GM19328 (cell line): ENCODE results near the gene LHPP.

Experiments
- ATAC-seq: cut with Tn5 transposase; IDR thresholded peaks from one replicate; pipeline ENCODE4 v1.9.1; 2021; ENCODE audit warnings: mild to moderate bottlenecking, moderate library complexity; ENCODE audit not compliant: unreplicated experiment

Gene LHPP

GRCh38 chr10:124618470-124619073, 156.9 kb downstream of the LHPP start:
- ATAC-seq: no peak

DNA sequence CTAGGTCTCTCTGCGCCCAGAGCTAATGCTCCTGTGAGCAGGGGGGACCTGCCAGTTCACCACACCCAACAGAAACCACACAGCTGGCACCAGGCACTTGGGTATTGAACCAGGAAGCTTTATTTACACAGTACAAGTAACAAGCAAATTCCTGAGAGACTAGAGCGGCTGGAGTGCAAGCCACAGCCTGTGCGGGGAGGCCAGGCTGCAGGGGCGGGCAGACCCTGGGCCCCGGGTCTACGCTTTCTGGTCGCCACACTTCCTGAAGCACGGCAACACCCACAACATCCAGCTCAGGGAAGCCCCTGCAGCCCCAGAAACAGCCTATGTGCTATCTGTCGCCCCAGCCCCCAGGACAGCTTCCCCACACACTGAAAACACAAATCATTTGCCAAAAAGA, 157.6 kb downstream of the LHPP start:
- ATAC-seq: no peak

DNA sequence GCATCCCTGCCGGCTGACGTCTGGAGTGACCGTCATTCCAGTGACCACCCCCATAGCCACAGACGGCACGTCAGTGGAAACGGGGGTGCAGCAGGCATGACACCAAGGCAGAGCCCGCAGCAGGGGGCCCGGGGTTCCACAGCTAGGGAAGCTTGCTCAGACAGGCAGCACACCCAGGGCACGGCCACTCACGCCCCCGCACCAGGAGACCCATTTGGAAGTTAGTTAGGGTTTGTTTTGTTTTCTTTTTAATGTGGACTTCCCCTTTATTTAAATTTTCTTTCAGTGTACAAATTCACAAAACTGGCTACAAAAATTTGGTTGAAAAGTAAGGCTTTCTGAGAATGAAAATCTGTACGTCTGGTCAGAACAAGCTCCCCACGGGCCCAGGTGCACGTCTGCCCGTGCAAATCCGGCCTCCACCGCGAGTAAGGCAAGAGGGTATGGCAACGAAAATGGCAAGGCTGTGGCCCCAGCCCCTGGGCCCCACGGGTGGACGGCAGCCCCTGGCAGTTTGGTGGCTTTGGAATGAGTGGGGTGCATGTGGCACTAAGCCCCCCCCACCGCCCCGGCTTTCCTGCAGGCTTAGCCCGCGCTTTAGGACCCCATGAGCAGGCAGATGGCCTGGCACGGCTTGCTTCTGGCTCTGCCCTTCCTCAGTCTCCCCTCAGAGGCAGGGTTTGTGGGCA, 158.3 kb downstream of the LHPP start:
- ATAC-seq: no peak

DNA sequence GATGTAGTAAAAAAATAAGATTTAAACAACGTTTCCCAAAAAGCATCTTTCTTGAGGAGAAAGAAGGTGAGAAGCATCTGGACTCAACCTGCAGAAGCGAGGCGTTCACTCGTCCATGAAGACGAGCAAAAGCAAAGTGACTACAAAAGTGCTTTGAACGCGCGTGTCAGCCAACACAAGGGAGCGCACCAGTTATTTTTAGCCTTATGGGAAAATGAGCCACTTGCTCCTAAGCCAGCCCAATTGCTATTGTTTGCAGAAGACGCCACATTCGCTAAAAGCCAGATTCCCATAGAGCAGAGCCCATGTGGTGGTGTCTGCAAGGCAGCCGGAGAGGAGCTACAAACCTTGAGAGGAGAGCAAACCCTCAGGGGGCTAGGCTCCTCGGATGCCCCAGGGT, 160.0 kb downstream of the LHPP start:
- no peak for ATAC-seq

DNA sequence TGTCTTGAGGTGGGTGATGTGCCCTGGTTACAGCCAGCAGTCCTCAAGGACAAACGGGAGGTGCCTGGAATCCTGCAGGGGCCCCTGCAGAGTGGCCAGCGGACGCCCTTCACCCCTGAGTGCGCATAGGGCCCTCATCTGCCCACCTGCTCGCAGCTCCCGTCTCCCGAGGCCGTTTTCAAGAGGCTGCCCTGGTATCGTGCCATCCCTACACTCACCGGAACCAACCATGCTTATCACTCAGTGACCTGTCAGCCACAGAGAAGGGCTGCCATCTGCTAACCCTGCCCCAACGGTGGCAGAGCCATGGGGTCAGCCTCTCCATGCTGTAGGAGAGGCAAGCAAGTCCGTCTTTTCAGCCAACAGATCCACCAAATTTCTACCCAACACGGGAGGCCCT, 160.5 kb downstream of the LHPP start:
- no peak for ATAC-seq

DNA sequence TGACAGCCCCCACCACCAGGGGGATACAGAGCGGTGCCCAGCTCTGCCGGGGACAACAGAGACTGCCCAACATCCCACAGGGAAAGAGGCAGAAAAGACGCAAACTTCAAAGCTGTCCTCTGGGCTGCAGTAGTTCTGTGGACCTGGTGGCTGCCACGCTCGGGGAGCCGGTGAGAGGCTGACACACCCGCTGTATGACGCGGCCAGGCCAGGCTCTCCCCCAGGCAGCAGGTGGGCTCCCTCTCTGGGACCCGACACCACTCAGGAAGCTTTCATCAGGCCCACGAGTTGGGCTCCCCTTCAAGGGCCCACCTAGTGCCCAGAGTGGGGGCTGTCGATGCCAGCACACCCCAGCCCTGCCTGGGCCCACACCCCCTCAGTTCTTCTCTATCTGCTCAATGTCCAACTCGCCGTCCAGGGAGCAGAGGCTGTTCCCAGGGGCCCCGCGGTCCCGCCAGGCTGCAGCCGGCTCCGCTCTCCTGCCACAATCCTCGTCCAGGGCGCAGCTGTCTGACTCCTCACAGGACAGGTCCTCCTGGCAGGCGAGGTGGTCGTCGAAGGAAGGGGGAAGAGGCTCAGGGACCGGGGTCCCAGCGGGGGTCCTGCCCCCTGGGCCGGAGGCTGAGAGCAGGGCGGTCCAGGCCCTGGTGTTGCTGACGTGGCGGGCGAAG, 161.4 kb downstream of the LHPP start:
- no peak for ATAC-seq

DNA sequence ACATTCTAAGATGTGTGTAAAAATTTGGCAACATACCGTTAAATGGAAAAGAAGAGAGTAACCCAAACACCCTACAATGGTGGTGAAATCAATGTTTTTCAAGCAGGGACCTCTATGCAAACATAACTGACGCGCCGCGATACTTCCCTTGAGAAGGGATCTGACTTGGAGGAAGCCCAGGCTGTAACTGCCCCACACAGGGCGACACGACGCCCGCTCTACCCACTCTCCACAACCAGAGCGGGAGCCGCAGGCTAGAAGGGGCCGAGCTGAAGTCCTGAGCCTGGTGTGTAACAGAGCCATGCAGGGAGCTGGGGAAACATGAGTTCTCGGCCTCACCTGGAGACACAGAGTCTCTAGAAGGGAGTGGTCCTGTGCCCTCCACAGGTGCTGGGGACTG, 162.4 kb downstream of the LHPP start:
- no peak for ATAC-seq

- no peak for ATAC-seq
Measured at GRCh38 chr10:124624466-124624865, 162.8 kb downstream of the LHPP start.

DNA sequence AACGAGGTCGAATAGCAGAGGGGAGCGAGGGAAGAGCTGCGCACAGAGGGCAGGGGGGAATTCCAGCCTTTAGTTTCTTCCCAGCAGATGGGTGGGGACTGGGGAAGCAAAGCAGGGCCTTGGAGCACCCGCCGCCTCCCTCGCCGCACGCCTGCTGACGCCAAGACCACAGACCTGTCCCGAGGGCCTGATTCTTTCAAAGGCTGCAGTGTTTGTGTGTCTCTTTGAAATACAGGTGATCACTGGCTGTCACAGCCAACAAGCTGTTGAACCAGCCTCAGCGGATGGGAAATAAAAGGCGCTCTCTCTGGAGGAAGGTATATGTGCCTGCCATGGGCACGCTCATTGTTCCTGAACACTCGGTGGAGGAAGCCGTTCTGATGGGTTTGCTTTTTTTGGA, 163.3 kb downstream of the LHPP start:
- ATAC-seq: no peak

DNA sequence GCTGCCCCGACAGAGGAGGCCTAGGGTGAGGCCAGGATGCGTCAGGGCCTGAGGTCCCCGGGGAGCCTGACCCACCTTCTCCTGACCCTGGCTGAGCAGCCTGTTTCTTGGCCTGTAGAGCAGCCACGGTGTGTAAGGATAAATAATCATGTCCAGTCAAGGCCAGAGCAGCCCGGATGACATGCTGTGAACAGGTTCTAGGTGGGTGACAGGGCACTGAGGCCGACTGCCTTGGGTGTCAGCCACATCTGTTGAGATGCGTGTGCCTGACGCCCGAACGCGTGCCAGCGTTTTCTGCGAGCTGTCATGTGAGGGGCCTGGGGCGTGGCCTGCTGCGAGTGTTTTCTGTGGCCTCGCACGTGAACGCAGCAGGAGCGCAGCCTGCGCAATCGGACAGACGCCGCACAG, 164.2 kb downstream of the LHPP start:
- no peak for ATAC-seq

- ATAC-seq: peak; percentile 55
Measured at GRCh38 chr10:124626759-124627380, 165.2 kb downstream of the LHPP start.

DNA sequence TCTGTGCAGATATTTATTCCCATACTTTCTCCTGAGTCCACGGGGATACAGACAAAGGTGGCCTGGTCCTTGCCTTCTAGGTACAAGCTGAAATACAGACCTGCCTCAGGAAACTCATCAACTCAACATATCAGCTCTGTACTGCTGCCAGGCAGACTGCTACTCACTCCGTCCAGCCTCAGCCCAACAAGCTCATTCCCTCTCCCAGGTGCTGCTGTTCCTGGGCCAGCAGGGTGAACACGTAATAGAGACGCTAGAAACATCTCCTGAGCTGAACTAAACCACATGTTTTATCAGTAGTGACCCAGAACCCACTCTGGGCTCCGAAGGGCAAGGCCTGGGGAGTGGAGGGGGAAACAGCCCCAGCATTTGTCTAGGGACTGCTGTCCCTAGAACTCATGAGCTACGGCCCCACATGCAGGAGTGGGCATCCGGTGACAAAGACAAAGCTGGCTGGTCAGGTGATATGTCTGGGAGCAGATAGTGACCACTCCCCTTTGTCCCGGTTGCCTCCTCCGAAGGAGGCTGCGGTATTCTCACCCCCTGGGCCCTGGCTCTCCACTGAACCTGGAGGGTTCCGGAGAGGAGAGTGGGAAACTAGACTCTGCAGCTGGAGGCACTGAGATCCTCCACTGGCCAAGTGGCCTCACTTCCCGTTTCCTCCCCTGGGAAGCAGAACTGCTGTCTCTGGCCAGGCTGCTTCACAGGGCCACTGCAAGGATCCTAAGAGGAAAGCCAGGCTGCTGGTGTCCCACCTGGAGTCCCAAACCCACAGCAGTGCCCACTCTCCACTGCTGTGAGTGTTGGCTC, 166.4 kb downstream of the LHPP start:
- no peak for ATAC-seq

- no peak for ATAC-seq
Measured at GRCh38 chr10:124628676-124629021, 167.0 kb downstream of the LHPP start.

DNA sequence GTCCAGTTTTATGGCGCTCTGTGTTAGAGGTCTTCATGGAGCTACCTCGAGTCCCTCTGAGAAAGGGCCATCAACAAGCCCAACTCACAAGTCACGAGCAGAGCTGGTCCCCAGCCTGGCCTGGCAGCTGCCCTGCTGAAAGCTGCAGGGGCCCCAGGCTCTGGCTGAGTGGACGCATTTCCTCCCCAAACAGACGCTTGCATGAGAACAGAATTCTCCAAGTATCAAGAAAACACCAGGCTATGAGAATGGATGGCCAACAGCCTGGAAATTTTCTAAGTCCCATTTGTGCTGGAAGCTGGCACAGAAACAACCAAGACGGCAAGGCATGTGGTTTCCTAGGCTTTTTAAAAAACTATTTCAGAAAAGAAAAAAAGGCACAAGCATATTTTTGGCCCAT, 167.8 kb downstream of the LHPP start:
- no peak for ATAC-seq

DNA sequence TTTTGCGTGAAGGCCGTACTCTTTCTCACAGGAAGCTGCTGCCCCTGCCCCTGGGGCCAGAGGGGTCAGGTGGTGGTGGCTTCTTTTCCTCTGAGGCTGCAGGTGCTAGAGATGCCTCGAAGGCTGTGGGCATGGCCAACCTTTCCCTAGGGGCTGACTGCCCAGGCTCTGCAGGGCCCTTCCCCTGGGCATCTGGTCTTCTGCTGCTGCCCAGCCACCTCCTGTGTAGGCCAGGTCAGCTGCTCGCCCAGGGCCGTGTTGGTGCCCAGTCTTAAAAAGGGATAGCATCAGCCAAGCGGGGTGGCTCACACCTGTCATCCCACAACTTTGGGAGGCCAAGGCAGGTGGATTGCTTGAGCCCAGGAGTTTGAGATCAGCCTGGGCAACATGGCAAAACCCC, 168.2 kb downstream of the LHPP start:
- no peak for ATAC-seq

GRCh38 chr10:124630551-124630950, 168.9 kb downstream of the LHPP start:
- no peak for ATAC-seq

DNA sequence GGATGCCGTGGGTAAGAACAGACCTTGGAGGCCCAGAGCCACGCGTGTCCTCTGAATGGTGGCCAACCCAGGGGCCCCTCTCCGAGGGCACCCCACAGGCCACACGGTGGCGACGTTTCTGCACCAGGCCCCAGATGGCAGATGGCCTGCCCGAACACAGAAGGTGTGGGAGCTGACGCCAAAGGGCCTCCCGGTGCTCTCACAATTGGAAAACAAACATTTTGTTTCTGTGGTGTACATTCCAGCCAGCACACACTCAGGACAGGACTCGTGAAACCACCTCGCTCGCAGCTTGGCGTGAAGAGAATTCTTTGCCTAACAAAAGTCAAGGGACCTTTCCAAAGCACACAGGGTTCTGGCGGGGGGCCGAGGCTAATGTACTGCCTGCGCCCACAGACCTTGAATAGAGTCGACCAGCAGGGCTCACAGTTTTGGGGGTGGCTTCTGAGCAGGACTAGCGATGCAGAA, 170.5 kb downstream of the LHPP start:
- ATAC-seq: no peak

DNA sequence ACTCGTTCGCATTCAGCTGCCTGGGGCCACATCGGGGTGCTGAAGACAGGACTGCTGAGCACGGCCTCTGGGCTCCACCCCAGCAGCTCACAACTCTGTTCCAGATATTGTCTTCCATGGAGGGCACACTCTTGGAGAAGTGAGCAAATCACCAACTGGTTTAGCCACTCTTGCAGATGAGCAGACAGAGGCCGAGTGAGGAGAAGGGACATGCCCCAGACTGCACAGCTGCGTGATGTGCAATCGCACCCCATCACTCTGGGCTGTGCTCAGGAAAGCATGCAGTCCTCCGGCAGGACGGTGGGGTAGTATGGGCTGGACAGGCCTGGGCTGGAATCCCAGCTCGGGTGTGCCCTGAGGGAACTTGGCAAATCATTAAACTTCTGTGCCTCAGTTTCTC, 170.9 kb downstream of the LHPP start:
- ATAC-seq: no peak

GRCh38 chr10:124636271-124636995, 174.8 kb downstream of the LHPP start:
- no peak for ATAC-seq

- ATAC-seq: no peak
Measured at GRCh38 chr10:124637091-124637700, 175.6 kb downstream of the LHPP start.
